ENCODE results near the gene CALML4. TPM values are rescaled to one million over a fixed set of nuclear protein-coding genes. Genes with fewer than 3 reads are reported as not detected.
A peak's percentile ranks its signal among the peaks of the same experiment; 100 is the strongest.
"Not testable (repeated sequence)": the region's sequence is repeated elsewhere in the genome, so short reads cannot be mapped to it uniquely, and the experiment has no call there.

Gene CALML4
- total and polyA plus RNA-seq, 2 experiments from 2014 or later: 13.4 to 16.2 TPM

DNA sequence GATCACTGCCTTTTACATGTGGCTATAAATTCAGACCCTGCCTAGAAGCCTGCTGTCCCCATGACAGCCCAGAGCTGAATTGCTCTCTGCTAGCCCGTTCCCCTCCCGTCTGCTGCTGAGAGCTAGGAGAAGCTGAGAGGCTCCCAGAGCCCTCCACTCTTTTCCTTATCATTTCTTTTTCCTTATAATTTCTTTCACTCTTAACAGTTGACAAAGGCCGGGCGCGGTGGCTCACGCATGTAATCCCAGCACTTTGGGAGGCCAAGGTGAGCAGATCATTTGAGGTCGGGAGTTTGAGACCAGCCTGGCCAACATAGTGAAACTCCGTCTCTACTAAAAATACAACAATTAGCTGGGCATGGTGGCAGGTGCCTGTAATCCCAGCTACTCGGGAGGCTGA is 29.4 kb upstream of the CALML4 start:
- H4K20me1 ChIP-seq (replicated peaks; ENCODE audit: insufficient read depth); H3K36me3 Mint-ChIP-seq (ENCODE audit: low read depth); DNase-seq (ENCODE audit: low spot score); H3K27ac ChIP-seq (ENCODE audit: low read depth); H3F3A ChIP-seq (replicated peaks; ENCODE audit: low read depth); H3K4me3 Mint-ChIP-seq; H3K36me3 ChIP-seq (ENCODE audit: insufficient read depth); ATAC-seq; H3K4me1 ChIP-seq (ENCODE audit: insufficient read depth); H3K79me2 ChIP-seq (replicated peaks; ENCODE audit: insufficient read depth); H3K4me3 ChIP-seq; H3K27me3 ChIP-seq (ENCODE audit: insufficient read depth); H3K4me2 ChIP-seq; H3K9me2 ChIP-seq (ENCODE audit: insufficient read depth); H3K9me3 Mint-ChIP-seq; H3K27ac Mint-ChIP-seq: not testable (repeated sequence)
- peaks cover 15% of the 10 kb centered on the region for H3K27me3 Mint-ChIP-seq (ENCODE audit: insufficient read depth, low read depth, poor library complexity)
- H3K4me1 Mint-ChIP-seq: peaks cover 19% of the 10 kb centered on the region
- peak overlapping the region; percentile 72; the same call in 1 of the 2 replicates for H2AFZ ChIP-seq

DNA sequence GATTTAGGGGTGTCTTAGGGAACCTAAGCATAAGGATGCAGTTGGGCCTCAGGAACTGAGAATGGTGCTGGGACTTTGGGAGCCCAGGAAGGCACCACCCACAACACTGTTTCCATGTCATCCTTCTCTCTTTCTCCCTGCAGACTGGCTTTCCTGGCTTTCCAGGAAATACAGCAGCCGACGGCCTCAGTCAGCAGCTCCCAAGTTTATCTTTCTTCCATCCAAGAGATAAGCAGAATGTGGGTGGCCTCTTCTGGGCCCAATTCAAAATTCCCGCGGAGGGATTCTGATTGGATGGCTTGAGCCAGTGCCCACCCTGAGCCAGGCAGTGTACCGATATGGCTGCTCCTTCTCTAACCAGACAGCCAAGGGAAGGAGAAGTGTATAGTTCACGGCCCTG is 28.9 kb upstream of the CALML4 start:
- H3K36me3 Mint-ChIP-seq (ENCODE audit: low read depth): no peaks in the 10 kb centered on the region
- H3K27me3 Mint-ChIP-seq (ENCODE audit: insufficient read depth, low read depth, poor library complexity): peaks cover 15% of the 10 kb centered on the region
- H3K4me1 ChIP-seq (ENCODE audit: insufficient read depth): no peaks in the 10 kb centered on the region
- H3K27ac ChIP-seq (ENCODE audit: low read depth): no peak overlapping the region
- H2AFZ ChIP-seq: peak overlapping the region; percentile 72; the same call in 1 of the 2 replicates
- H3K9me2 ChIP-seq (ENCODE audit: insufficient read depth): no peaks in the 10 kb centered on the region
- ATAC-seq (no peak), DNase-seq (ENCODE audit: low spot score) (no peak)
- H3K4me1 Mint-ChIP-seq: peaks cover 19% of the 10 kb centered on the region
- TF ChIP-seq, protein P1, sequence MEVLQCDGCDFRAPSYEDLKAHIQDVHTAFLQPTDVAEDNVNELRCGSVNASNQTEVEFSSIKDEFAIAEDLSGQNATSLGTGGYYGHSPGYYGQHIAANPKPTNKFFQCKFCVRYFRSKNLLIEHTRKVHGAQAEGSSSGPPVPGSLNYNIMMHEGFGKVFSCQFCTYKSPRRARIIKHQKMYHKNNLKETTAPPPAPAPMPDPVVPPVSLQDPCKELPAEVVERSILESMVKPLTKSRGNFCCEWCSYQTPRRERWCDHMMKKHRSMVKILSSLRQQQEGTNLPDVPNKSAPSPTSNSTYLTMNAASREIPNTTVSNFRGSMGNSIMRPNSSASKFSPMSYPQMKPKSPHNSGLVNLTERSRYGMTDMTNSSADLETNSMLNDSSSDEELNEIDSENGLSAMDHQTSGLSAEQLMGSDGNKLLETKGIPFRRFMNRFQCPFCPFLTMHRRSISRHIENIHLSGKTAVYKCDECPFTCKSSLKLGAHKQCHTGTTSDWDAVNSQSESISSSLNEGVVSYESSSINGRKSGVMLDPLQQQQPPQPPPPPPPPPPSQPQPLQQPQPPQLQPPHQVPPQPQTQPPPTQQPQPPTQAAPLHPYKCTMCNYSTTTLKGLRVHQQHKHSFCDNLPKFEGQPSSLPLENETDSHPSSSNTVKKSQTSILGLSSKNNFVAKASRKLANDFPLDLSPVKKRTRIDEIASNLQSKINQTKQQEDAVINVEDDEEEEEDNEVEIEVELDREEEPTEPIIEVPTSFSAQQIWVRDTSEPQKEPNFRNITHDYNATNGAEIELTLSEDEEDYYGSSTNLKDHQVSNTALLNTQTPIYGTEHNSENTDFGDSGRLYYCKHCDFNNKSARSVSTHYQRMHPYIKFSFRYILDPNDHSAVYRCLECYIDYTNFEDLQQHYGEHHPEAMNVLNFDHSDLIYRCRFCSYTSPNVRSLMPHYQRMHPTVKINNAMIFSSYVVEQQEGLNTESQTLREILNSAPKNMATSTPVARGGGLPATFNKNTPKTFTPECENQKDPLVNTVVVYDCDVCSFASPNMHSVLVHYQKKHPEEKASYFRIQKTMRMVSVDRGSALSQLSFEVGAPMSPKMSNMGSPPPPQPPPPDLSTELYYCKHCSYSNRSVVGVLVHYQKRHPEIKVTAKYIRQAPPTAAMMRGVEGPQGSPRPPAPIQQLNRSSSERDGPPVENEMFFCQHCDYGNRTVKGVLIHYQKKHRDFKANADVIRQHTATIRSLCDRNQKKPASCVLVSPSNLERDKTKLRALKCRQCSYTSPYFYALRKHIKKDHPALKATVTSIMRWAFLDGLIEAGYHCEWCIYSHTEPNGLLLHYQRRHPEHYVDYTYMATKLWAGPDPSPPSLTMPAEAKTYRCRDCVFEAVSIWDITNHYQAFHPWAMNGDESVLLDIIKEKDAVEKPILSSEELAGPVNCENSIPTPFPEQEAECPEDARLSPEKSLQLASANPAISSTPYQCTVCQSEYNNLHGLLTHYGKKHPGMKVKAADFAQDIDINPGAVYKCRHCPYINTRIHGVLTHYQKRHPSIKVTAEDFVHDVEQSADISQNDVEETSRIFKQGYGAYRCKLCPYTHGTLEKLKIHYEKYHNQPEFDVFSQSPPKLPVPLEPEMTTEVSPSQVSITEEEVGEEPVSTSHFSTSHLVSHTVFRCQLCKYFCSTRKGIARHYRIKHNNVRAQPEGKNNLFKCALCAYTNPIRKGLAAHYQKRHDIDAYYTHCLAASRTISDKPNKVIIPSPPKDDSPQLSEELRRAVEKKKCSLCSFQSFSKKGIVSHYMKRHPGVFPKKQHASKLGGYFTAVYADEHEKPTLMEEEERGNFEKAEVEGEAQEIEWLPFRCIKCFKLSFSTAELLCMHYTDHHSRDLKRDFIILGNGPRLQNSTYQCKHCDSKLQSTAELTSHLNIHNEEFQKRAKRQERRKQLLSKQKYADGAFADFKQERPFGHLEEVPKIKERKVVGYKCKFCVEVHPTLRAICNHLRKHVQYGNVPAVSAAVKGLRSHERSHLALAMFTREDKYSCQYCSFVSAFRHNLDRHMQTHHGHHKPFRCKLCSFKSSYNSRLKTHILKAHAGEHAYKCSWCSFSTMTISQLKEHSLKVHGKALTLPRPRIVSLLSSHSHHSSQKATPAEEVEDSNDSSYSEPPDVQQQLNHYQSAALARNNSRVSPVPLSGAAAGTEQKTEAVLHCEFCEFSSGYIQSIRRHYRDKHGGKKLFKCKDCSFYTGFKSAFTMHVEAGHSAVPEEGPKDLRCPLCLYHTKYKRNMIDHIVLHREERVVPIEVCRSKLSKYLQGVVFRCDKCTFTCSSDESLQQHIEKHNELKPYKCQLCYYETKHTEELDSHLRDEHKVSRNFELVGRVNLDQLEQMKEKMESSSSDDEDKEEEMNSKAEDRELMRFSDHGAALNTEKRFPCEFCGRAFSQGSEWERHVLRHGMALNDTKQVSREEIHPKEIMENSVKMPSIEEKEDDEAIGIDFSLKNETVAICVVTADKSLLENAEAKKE (CRISPR knock-in tag; IDR thresholded peaks at IDR 0.05): no peak
- TF ChIP-seq JUNB (IDR thresholded peaks at IDR 0.05; ENCODE audit: unreplicated experiment) (no peak), ZNF114 (CRISPR knock-in tag; IDR thresholded peaks at IDR 0.05) (no peak), POLR2AphosphoS5 (IDR thresholded peaks at IDR 0.05; ENCODE audit: low read depth) (no peak), CREB1 (CRISPR knock-in tag; IDR thresholded peaks at IDR 0.05; ENCODE audit: low read depth) (no peak)
- TF ChIP-seq, protein P2, sequence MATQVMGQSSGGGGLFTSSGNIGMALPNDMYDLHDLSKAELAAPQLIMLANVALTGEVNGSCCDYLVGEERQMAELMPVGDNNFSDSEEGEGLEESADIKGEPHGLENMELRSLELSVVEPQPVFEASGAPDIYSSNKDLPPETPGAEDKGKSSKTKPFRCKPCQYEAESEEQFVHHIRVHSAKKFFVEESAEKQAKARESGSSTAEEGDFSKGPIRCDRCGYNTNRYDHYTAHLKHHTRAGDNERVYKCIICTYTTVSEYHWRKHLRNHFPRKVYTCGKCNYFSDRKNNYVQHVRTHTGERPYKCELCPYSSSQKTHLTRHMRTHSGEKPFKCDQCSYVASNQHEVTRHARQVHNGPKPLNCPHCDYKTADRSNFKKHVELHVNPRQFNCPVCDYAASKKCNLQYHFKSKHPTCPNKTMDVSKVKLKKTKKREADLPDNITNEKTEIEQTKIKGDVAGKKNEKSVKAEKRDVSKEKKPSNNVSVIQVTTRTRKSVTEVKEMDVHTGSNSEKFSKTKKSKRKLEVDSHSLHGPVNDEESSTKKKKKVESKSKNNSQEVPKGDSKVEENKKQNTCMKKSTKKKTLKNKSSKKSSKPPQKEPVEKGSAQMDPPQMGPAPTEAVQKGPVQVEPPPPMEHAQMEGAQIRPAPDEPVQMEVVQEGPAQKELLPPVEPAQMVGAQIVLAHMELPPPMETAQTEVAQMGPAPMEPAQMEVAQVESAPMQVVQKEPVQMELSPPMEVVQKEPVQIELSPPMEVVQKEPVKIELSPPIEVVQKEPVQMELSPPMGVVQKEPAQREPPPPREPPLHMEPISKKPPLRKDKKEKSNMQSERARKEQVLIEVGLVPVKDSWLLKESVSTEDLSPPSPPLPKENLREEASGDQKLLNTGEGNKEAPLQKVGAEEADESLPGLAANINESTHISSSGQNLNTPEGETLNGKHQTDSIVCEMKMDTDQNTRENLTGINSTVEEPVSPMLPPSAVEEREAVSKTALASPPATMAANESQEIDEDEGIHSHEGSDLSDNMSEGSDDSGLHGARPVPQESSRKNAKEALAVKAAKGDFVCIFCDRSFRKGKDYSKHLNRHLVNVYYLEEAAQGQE (IDR thresholded peaks at IDR 0.05; ENCODE audit: unreplicated experiment): no peak
- TF ChIP-seq, protein P3, sequence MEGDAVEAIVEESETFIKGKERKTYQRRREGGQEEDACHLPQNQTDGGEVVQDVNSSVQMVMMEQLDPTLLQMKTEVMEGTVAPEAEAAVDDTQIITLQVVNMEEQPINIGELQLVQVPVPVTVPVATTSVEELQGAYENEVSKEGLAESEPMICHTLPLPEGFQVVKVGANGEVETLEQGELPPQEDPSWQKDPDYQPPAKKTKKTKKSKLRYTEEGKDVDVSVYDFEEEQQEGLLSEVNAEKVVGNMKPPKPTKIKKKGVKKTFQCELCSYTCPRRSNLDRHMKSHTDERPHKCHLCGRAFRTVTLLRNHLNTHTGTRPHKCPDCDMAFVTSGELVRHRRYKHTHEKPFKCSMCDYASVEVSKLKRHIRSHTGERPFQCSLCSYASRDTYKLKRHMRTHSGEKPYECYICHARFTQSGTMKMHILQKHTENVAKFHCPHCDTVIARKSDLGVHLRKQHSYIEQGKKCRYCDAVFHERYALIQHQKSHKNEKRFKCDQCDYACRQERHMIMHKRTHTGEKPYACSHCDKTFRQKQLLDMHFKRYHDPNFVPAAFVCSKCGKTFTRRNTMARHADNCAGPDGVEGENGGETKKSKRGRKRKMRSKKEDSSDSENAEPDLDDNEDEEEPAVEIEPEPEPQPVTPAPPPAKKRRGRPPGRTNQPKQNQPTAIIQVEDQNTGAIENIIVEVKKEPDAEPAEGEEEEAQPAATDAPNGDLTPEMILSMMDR (conservative IDR thresholded peaks at IDR 0.05; ENCODE audit: low read depth in 2 of 2): no peak
- no peaks in the 10 kb centered on the region; the same call in 2 of the 3 replicates for H3K9me3 Mint-ChIP-seq
- no peaks in the 10 kb centered on the region for H3K27me3 ChIP-seq (ENCODE audit: insufficient read depth)
- H3K79me2 ChIP-seq (replicated peaks; ENCODE audit: insufficient read depth): no peaks in the 10 kb centered on the region
- H3K27ac Mint-ChIP-seq: no peak overlapping the region
- no peak overlapping the region for H3K4me3 ChIP-seq
- no peaks in the 10 kb centered on the region for H3K36me3 ChIP-seq (ENCODE audit: insufficient read depth)
- H3K4me2 ChIP-seq: no peak overlapping the region
- H4K20me1 ChIP-seq (replicated peaks; ENCODE audit: insufficient read depth): no peaks in the 10 kb centered on the region
- peaks cover 4% of the 10 kb centered on the region; the same call in 1 of the 2 replicates for H3F3A ChIP-seq (replicated peaks; ENCODE audit: low read depth)
- no peak overlapping the region for H3K4me3 Mint-ChIP-seq
